COLO668 (cell line): ENCODE results near the gene TRIM13.

ENCODE experiments used
- DNase-seq: peaks from one replicate; lab custom pipeline; 2025; ENCODE audit not compliant: unreplicated experiment; lab: John Stamatoyannopoulos, UW

Gene TRIM13

DNA sequence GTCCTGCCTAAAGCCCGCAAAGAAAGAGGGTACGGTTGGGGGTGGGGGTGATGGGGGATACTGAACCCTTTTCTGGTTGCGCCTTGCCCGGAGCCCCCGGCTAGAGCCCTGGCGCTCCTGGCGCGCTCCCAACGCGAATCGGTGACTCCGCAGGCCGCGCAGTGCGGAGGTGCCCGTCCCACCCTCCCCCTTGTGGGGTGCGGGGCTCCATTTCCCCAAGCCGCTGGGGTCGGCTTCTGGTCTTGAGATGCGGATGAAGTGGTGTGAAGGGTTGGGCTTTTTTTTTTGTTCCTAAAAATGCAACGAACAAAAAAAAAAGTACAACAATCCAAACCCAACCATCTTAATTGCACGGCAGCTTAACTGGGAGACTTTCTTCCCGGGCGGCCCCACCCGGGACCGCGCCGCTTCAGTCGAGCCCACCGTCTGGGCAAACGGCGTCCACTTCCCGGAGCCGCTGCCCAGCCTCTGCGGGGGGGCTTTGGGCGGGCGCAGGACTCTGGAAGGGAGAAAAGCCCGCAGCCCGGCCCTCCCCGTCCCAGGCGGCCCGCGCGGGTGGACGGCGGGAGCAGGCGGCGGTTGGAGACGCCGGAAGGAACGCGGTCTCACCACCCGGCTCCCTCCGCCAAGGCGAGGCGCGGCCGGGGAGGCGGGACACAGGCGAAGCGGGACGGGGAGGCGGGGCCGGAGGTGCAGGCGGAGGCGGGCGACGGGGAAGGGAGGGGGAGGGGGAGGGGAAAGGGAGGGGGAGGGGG lies 504 bp upstream of the TRIM13 start:
- DNase-seq = peak; percentile 99

DNA sequence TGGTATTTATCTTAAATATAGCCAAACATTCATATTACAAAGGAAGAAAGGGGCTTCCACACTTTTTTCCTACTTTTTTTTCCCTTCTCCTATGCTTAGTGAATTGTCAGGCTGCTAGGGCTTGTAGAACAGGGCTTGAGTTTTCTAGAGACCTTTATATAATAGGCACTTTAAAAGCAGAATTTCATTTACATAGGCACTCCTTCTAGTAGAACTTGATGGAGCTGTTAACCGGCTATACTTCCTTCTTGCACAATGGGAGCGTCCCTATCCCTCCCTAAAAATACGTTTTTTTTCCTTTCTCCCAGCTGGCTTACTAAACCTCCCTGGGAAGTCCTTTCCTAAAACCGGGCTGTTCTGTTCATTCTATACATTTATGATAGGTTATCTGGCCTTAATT lies 1.1 kb downstream of the TRIM13 start:
- DNase-seq = no peak

DNA sequence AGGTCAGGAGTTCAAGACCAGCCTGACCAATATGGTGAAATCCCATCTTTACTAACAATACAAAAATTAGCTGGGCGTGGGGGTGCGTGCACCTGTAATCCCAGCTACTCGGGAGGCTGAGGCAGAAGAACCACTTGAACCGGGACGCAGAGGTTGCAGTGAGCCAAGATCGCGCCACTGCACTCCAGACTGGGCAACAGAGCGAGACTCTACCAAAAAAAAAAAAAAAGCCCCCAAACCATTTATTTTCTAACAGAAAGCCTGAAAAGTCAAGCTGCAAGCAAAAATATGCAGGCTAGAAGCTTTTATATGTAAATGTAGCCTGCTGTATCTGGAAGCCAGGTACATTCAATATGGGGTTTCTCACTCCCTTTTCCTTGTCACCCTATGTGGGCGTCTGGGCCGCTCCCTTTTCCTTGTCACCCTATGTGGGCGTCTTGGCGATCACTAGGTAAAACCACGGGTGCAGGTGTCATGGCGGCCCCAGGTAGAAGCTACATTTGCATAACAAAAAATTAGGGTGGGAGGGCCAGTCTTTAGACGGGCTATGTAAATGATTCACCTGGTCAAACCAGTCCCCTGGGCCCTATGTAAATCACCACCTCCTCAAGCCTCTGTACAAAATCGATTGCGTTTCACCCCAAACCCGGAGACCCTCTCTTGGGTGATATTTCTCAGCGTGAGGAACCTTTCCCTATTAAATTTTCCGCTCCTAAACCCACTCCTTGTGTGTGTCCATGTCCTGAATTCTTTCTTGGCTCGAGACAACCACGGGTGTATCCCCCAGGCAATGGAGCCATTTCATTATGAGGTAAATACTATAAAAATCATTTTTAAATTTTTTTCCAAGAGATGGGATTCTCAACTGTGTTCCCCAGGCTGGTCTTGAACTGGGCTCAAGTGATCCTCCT lies 2.1 kb downstream of the TRIM13 start:
- DNase-seq = no peak

DNA sequence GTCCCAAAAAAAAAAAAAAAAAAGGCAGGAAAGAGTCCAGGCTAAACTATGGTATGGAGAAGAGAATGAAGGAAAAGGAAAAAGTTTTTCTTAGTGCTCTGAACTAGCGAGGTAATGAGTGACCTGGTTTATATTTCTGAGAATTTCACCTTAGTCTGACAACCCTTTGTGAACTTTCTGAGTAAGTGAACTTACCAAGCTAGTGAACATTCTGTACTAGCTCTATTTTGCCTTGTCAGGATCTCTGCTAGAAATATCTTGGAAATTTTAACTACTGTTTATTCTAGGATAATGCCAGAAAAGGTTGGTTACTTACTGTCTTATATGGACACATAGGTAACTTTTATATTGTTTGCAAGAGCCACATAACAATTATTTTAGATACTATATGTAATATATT lies 4.4 kb downstream of the TRIM13 start:
- DNase-seq = no peak

DNA sequence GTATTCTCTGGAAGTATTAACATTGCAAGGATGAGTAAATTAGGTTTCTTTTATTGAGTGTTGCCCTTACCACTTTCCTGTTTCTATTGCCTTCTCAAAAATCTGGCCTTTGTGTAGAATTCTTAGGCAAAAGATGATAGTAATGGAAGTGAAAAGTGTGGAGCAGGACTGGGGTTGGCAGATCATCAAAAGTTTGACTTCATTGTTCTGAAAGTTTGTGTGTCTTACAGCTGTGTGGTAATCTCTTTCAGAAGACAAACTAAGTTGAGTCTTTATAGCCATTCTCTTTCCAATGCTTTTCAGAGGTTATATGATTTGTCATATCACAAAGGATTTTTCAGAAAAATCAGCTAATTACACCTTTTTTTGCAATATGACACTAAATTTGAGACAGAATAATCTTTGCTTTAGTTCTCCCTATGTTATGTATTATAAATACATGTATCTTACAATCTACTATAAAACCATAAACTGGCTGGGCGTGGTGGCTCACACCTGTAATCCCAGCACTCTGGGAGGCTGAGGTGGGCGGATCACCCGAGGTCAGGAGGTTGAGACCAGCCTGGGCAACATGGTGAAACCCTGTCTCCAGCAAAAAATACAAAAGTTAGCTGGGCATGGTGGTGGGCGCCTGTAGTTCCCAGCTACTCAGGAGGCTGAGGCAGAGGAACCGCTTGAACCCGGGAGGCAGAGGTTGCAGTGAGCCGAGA lies 9.7 kb downstream of the TRIM13 start:
- no peak for DNase-seq

DNA sequence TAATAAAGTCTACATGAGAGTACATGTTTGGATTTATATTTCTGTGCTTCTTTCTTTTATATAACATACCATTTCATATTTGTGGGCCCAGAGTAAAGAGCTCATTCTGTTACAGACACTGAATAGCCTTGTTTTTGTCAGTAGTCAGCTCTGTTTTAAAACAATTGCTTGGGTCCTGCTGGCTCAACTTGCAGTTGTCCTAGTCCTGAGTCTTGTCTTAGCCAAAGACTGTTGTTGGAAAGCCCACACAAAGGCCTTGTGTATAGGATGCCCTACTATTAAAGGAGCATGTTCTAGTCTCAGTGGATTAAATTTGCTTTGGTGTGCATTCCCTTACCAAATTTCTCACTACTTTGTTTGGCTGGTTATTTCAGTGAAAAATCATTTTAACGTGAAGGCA lies 14.6 kb downstream of the TRIM13 start:
- DNase-seq = no peak

DNA sequence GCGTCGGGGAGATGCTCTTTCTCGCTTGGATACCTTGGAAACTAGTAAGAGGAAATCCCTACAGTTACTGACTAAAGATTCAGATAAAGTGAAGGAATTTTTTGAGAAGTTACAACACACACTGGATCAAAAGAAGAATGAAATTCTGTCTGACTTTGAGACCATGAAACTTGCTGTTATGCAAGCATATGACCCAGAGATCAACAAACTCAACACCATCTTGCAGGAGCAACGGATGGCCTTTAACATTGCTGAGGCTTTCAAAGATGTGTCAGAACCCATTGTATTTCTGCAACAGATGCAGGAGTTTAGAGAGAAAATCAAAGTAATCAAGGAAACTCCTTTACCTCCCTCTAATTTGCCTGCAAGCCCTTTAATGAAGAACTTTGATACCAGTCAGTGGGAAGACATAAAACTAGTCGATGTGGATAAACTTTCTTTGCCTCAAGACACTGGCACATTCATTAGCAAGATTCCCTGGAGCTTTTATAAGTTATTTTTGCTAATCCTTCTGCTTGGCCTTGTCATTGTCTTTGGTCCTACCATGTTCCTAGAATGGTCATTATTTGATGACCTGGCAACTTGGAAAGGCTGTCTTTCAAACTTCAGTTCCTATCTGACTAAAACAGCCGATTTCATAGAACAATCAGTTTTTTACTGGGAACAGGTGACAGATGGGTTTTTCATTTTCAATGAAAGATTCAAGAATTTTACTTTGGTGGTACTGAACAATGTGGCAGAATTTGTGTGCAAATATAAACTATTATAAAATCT lies 15.7 kb downstream of the TRIM13 start:
- DNase-seq = no peak

DNA sequence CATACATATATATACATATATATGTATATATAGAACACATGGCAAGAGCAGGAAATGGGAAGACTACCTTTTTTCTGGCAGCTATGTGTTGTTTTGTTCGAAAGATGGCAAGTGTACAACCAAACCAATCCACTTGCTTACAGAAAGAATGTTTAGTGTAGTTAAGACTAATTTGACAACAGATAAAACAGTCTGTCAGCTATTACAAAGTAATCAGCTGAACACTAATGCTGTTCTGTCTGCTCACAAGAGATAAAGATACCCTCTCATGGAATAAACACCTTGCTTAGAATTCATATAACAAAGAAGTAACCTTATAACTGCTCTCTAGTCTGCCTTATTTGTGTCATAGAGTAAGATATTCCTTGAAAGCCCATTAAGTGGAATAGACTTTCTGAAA lies 17.5 kb downstream of the TRIM13 start:
- no peak for DNase-seq

DNA sequence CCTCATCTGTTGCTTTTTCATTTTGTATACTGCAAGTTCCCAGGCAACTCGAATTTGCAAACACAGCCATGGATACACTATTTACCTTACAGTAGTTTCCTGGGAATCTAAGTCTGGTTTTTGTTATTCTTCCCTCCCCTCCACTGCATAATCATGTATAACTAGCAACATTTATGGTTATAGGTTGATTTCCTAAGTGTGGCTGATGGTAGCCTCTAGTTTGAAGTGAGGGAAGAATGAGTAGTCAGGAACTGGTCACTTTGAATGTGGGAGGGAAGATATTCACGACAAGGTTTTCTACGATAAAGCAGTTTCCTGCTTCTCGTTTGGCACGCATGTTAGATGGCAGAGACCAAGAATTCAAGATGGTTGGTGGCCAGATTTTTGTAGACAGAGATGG lies 18.4 kb downstream of the TRIM13 start, which contains the start of gene KCNRG:
Gene KCNRG (plus strand): TSS at position 187 of the 400 bp plus-strand sequence. CDS start 50 bp downstream, at position 237.
- DNase-seq = no peak

DNA sequence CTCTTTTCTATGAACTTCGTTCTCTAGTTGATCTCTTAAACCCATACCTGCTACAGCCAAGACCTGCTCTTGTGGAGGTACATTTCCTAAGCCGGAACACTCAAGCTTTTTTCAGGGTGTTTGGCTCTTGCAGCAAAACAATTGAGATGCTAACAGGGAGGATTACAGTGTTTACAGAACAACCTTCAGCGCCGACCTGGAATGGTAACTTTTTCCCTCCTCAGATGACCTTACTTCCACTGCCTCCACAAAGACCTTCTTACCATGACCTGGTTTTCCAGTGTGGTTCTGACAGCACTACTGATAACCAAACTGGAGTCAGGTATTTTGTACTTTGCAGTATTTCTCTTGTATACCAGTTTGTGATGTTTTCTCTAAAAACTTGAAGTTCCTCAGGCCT lies 18.9 kb downstream of the TRIM13 start:
- no peak for DNase-seq

DNA sequence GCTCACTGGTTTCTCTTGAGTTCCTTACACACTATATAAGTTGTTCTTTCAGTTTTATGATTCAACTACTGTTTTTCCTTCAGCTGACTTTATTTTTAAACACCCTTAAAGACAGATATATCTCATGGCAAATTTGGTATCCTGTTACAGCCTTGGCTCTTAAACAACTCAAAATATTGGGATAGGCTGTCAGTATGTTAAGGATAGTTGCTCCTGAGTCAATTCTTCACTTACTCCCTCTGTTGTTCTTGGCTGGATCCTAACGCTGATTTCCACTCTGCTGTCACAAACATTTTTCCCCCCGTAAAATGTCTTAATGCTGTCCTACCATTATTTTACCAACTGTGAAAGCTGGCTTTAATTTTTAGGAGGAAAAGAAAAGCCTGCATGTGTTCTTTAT lies 19.6 kb downstream of the TRIM13 start:
- no peak for DNase-seq

DNA sequence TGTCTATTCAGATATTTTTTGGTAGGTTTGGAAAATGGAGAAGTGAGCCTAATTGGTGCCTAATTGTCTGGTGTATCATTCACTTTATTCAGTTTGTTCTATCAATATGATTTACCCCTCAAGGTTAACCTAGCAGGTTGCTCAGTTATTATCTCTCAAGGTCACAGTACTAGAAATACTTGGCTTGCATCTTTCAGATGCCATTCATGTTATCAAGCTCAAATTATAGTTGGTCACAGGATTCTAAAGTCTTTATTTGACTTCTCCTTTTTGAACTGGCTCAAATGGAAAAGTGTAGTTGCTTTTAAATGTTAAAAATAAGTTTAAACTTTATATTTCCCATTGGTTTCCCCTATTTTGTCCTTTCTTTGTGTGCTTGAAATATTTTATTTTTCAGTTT lies 21.0 kb downstream of the TRIM13 start:
- no peak for DNase-seq

DNA sequence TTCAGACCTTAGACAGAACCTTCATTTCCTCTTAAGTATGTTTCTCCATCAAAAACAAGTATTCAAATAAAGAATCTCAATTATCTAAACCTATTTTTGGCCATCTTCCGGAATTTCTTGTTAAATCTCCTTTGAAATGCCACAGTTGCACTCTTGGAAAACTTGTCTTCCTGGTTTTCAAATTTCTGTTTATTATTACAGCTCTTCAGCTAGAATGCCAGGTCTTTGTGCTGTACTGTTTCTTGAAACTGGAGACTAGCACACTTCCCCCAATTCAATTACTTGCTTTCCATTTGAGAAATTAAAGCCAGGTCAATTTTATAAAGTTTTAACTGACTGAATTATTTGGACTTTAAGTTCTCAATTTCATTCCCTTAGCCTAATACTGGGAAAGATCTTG lies 28.6 kb downstream of the TRIM13 start:
- no peak for DNase-seq

DNA sequence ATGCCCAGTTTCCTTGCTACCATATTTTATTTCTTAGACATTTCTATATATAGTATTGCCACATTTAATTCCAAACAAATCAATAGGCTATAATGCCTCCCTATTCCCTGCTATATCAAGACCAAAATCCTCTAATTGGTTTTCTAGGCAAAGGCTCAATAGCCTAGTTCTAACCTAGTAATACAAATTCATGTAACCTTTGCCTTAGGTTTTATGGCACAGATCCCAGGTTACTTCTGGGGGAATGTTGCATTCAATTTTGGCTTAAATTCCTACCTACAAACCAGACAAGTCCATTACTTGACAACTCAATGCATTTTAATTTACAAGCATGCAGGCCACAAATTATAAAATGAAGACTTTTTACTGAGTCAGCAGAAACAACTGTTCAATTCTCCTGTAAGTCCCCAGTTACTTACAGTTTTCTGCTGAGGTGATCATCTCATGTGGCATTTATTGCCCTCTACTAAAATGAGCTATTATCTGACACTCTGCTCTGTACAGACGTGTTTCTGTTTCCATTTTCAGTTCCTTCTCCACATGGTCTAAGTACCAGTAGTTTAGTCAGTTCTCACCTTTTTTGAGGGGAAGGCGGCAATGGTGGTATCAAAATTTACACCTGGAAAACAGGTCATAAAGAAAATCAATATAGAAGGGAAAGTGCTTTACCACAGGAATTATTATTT lies 30.1 kb downstream of the TRIM13 start:
- DNase-seq = no peak

DNA sequence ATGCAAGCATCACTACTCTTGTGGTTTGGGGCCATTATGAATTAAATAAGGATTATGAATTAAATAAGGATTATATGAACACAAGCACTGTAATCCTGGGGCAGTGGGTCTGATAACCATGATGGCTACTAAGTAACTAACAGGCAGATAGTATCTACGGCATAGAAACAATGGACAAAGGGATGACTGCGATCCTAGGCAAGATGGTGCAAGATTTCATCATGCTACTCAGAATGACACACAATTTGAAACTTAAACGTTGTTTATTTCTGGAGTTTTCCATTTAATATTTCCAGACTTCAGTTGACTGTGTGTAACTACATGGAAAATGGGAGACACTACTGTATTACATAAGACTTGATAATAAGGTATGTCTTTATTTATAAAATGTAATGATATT lies 33.5 kb downstream of the TRIM13 start:
- DNase-seq = no peak

DNA sequence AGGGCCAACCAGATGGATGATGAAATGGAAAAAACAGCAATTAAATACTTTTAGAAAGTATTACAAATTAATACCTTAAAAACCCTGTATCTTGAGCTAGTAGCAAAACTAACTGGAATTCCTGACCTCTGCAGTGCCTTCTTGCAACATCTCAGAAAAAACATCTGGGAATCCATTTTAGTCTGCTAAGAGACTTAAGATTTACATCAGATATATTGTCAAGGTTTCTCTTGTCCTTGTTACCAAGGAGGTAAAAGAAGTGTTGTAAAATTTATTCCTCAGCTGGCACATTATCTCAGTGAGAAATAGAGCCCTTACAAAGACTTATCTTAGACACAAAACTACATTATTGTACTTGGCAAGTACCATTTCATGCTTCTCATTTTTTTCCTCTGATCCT lies 36.9 kb downstream of the TRIM13 start:
- DNase-seq = no peak

DNA sequence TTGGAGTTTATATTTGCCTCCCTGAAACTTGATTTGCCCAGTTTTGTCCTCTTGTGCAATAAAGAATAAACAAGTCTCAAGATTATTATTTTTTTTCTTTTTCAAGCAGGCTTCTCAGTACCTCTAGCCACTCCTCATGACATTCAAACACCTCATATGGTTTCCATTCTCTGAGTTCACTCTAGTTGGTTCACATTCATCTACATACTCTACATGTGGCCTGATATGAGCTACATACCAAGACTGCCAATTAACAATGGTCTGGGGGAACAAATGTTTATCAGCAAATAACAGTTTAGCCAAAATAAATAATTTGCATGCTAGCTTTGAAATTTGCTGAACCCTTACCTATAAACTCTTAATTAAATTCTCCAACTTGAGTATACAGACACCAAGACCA lies 40.9 kb downstream of the TRIM13 start:
- DNase-seq = no peak

DNA sequence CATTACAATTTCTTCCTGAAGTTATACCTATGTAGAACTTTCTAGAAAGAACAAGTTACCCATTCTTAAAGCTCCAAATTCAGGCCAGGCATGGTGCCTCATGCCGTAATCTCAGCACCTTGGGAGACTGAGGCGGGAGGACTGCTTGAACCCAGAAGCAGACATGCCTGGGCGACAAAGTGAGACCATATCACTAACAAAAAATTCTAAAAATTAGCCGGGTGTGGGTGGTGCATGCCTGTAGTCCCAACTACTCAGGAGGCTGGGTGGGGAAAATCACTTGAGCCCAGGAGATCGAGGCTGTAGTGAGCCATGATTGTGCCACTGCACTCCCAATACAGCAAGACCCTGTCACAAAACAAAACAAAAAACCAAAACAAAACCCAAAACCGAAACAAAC lies 41.4 kb downstream of the TRIM13 start:
- DNase-seq = no peak

DNA sequence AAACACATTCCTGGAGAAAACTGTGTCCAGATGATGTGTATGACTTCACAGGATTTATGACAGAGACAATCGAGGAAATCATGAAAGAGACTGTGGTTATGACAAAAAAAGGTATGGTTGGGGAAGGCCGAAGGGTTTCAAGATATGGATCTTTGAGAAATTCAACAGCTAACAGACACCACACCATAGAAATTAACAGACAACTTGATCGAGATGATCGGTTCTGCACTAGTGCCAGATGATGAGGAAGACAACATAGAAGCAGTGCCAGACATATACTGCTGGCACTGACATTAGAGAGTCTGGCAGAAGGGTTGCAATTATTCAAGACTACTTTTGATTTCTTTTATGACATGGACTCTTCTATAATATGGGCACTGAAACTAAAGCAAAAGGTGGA lies 55.6 kb downstream of the TRIM13 start:
- DNase-seq = no peak

DNA sequence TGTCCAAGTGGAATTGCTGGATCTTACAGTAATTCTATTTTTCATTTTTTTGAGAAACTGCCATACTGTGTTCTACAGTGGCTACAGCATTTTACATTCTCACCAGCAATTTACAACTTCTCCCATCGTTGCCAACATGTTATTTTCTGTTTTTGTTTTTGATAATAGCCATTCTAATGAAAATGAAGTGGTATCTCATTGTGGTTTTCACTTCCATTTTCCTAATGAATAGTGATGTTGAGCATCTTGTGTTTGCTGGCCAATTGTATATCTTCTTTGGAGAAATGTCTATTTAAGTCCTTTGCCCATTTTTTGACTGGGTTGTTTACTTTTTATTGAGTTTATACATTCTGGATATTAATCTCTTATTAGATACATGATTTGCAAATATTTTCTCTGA lies 57.0 kb downstream of the TRIM13 start:
- DNase-seq = no peak
